Astrocyte (in vitro differentiated cells and primary cell): ENCODE results near the gene LYRM2. TPM values are rescaled to one million over a fixed set of nuclear protein-coding genes. Genes with fewer than 3 reads are reported as not detected.
A peak's percentile ranks its signal among the peaks of the same experiment; 100 is the strongest.

Experiments
- DNase-seq: peaks from one replicate; pipeline ENCODE4 v3.0.0-alpha.2; 2010; ENCODE audit warnings: low read depth
- FAIRE-seq: peaks from 2 replicates; lab custom pipeline; 2011; peaks lifted over from hg19 to GRCh38; lab: Jason Lieb, UNC
- H2AFZ ChIP-seq: 2 replicates; pipeline ENCODE4 v1.6.0; 2012; ENCODE audit warnings: low read depth, low read length, inconsistent platforms
- H3K27ac ChIP-seq: 2 replicates; pipeline ENCODE4 v1.5.1; 2011; ENCODE audit warnings: low read depth, low read length, inconsistent platforms
- H3K27me3 ChIP-seq: 2 replicates; pipeline ENCODE4 v1.6.0; 2011; ENCODE audit warnings: low read length, inconsistent platforms; ENCODE audit not compliant: insufficient read depth
- H3K36me3 ChIP-seq: 2 replicates; pipeline ENCODE4 v1.5.1; 2011; ENCODE audit warnings: low read length, inconsistent platforms; ENCODE audit not compliant: insufficient read depth
- H3K4me1 ChIP-seq: 2 replicates; pipeline ENCODE4 v1.5.1; 2011; ENCODE audit warnings: low read length, inconsistent platforms; ENCODE audit not compliant: insufficient read depth
- H3K4me2 ChIP-seq: 2 replicates; pipeline ENCODE4 v1.6.0; 2012; ENCODE audit warnings: low read length, inconsistent platforms
- H3K4me3 ChIP-seq: 2 replicates; pipeline ENCODE4 v1.5.1; 2011; ENCODE audit warnings: low read depth, mild to moderate bottlenecking, low read length, inconsistent platforms; ENCODE audit not compliant: insufficient read depth
- H3K79me2 ChIP-seq: 2 replicates; pipeline ENCODE4 v1.6.0; 2012; ENCODE audit warnings: mild to moderate bottlenecking, low read length, inconsistent platforms; ENCODE audit not compliant: insufficient read depth
- H3K9ac ChIP-seq: 2 replicates; pipeline ENCODE4 v1.6.0; 2012; ENCODE audit warnings: mild to moderate bottlenecking, low read length, inconsistent platforms
- H3K9me3 ChIP-seq: 2 replicates; pipeline ENCODE4 v1.5.1; 2012; ENCODE audit warnings: low read depth, mild to moderate bottlenecking, low read length, inconsistent platforms; ENCODE audit not compliant: insufficient read depth
- H4K20me1 ChIP-seq: 2 replicates; pipeline ENCODE4 v1.6.0; 2012; ENCODE audit warnings: low read length, inconsistent platforms; ENCODE audit not compliant: insufficient read depth
- H3K27ac Mint-ChIP-seq: one replicate; pipeline ENCODE4 v1.8.0; 2021; ENCODE audit warnings: mild to moderate bottlenecking, mixed read lengths; ENCODE audit not compliant: unreplicated experiment
- H3K27me3 Mint-ChIP-seq: one replicate; pipeline ENCODE4 v1.8.0; 2021; ENCODE audit warnings: low read depth, mixed read lengths; ENCODE audit not compliant: unreplicated experiment
- H3K36me3 Mint-ChIP-seq: one replicate; pipeline ENCODE4 v1.8.0; 2021; ENCODE audit warnings: low read depth, mixed read lengths; ENCODE audit not compliant: unreplicated experiment
- H3K4me1 Mint-ChIP-seq: one replicate; pipeline ENCODE4 v1.8.0; 2021; ENCODE audit warnings: low read depth, mixed read lengths; ENCODE audit not compliant: unreplicated experiment
- H3K4me3 Mint-ChIP-seq: one replicate; pipeline ENCODE4 v1.8.0; 2021; ENCODE audit warnings: mild to moderate bottlenecking, moderate library complexity, mixed read lengths; ENCODE audit not compliant: unreplicated experiment
- H3K9me3 Mint-ChIP-seq: one replicate; pipeline ENCODE4 v1.8.0; 2021; ENCODE audit warnings: mild to moderate bottlenecking, mixed read lengths; ENCODE audit not compliant: unreplicated experiment
- CTCF ChIP-seq: IDR thresholded peaks from 2 replicates; pipeline ENCODE4 v1.5.1; 2011; ENCODE audit warnings: low read depth, mild to moderate bottlenecking, inconsistent platforms, low read length, moderate library complexity; ENCODE audit not compliant: insufficient read depth
- EZH2 ChIP-seq: IDR thresholded peaks from 2 replicates; pipeline ENCODE4 v1.6.1; 2012; ENCODE audit warnings: mild to moderate bottlenecking, low read length, inconsistent platforms; ENCODE audit not compliant: insufficient read depth
- total RNA-seq: library from RNA; stranded (reverse); gene quantifications from 2 replicates; pipeline ENCODE4 v1.2.1, GENCODE V29; 2021

The LYRM2 gene
- total RNA-seq, 1 donor from 2014 or later: 39.2 TPM

DNA sequence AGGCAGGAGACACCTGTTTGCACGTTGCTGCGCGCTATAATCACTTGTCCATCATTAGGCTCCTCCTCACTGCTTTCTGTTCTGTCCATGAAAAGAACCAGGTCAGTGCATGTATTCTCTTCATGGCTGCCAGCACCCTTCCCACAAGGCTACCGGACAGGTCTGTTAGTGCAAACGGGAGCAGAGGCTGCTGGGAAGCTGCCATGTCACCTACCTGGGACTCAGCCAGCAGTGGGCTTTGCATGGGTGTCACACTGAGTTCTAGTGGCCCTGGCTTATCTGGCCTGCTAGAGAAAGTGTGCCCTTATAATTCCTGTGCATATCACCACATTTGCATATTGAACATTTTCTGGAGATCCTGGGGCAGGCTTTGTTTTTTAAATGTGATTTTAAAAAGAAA lies 24.8 kb downstream of the LYRM2 start:
- Histone ChIP-seq H3K79me2 (no peaks in the 10 kb centered on the region), H3K27ac (no peak overlapping the region), H3K4me1 (peaks cover 3% of the 10 kb centered on the region), H3K27me3 (no peaks in the 10 kb centered on the region), H3K4me3 (no peak overlapping the region), H3K9me3 (no peaks in the 10 kb centered on the region), H3K4me2 (no peak overlapping the region), H4K20me1 (no peaks in the 10 kb centered on the region), H2AFZ (no peak overlapping the region), H3K9ac (no peak overlapping the region), H3K36me3 (no peaks in the 10 kb centered on the region)
- no peak overlapping the region for H3K27ac Mint-ChIP-seq
- H3K4me1 Mint-ChIP-seq: peaks cover 11% of the 10 kb centered on the region
- H3K9me3 Mint-ChIP-seq: no peaks in the 10 kb centered on the region
- no peak for FAIRE-seq
- TF ChIP-seq EZH2: no peak
- no peak for TF ChIP-seq CTCF
- no peak overlapping the region for H3K4me3 Mint-ChIP-seq
- no peak for DNase-seq
- H3K27me3 Mint-ChIP-seq: peaks cover 1% of the 10 kb centered on the region
- H3K36me3 Mint-ChIP-seq: peaks cover 7% of the 10 kb centered on the region

GRCh38 chr6:89612121-89612520 lies 26.4 kb downstream of the LYRM2 start:
- Histone ChIP-seq H3K4me3 (no peak overlapping the region), H3K27ac (no peak overlapping the region), H2AFZ (no peak overlapping the region), H3K9ac (no peak overlapping the region), H3K9me3 (no peaks in the 10 kb centered on the region), H3K79me2 (no peaks in the 10 kb centered on the region), H4K20me1 (no peaks in the 10 kb centered on the region), H3K4me2 (peak overlapping the region; percentile 40), H3K4me1 (peaks cover 3% of the 10 kb centered on the region), H3K36me3 (no peaks in the 10 kb centered on the region), H3K27me3 (no peaks in the 10 kb centered on the region)
- DNase-seq (no peak), FAIRE-seq (no peak)
- no peaks in the 10 kb centered on the region for H3K9me3 Mint-ChIP-seq
- peaks cover 11% of the 10 kb centered on the region for H3K4me1 Mint-ChIP-seq
- peaks cover 6% of the 10 kb centered on the region for H3K36me3 Mint-ChIP-seq
- H3K27ac Mint-ChIP-seq: peak overlapping the region; percentile 73
- no peaks in the 10 kb centered on the region for H3K27me3 Mint-ChIP-seq
- TF ChIP-seq CTCF: no peak
- TF ChIP-seq EZH2: no peak
- H3K4me3 Mint-ChIP-seq: no peak overlapping the region

DNA sequence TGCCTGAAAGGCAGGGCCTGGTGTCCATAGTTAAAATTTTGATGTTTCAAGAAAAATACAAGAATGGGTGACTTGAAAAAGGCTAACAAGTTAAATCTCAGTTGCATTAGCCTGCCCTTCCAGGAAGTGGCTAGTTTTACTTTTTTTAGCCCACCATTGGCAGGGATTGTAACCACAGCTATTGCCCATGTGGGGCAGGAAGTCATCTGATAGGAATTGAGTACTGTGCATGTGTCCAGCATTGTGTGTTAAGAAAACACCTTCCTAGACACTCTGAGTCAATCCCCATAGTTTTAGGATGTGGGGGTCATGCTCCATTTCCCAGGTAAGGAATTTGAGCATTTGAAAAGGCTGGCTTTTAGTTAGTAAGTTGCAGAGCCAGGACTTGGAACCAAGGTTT lies 26.9 kb downstream of the LYRM2 start:
- no peaks in the 10 kb centered on the region for H3K9me3 Mint-ChIP-seq
- Histone ChIP-seq H3K27me3 (no peaks in the 10 kb centered on the region), H3K4me3 (no peak overlapping the region), H2AFZ (no peak overlapping the region), H3K79me2 (no peaks in the 10 kb centered on the region), H3K9me3 (no peaks in the 10 kb centered on the region), H3K27ac (no peak overlapping the region), H3K4me1 (peaks cover 3% of the 10 kb centered on the region), H3K4me2 (peak overlapping the region; percentile 40), H3K36me3 (no peaks in the 10 kb centered on the region), H3K9ac (no peak overlapping the region), H4K20me1 (no peaks in the 10 kb centered on the region)
- H3K4me3 Mint-ChIP-seq: no peak overlapping the region
- FAIRE-seq (peak; percentile 77), DNase-seq (peak; percentile 48)
- H3K4me1 Mint-ChIP-seq: peaks cover 11% of the 10 kb centered on the region
- no peak for TF ChIP-seq CTCF
- TF ChIP-seq EZH2: no peak
- no peak overlapping the region for H3K27ac Mint-ChIP-seq
- H3K36me3 Mint-ChIP-seq: peaks cover 2% of the 10 kb centered on the region
- H3K27me3 Mint-ChIP-seq: no peaks in the 10 kb centered on the region
